ENCODE data around the gene GPR161.
A peak's percentile ranks its signal among the peaks of the same experiment; 100 is the strongest.

GRCh38 chr1:168178638-168179437 lies 42.1 kb upstream of the GPR161 start, which contains the start of gene TIPRL:
- no peak; the same call in 1 of the 2 replicates for TF ChIP-seq ILF3 (IDR thresholded peaks at IDR 0.05; ENCODE audit: borderline replicate concordance)
- no peak for TF ChIP-seq HNRNPH1 (optimal IDR thresholded peaks at IDR 0.05; ENCODE audit: low read depth, low read length)
- TF ChIP-seq ZNF766 (CRISPR knock-in tag; conservative IDR thresholded peaks at IDR 0.05) = peak; percentile 75; the same call in 1 of the 2 replicates
- TF ChIP-seq E2F5 (CRISPR knock-in tag; IDR thresholded peaks at IDR 0.05) = 0 out of 2 replicates have a peak, but pooled peaks have one; percentile 66
- no peak for TF ChIP-seq MLX (CRISPR knock-in tag; conservative IDR thresholded peaks at IDR 0.05)
- TF ChIP-seq TAF1 (IDR thresholded peaks at IDR 0.05; ENCODE audit: control insufficient read depth, extremely low read depth, insufficient read depth, low read length, severe bottlenecking) = peak; percentile 86
- TF ChIP-seq ZNF347 (CRISPR knock-in tag; IDR thresholded peaks at IDR 0.05; ENCODE audit: low read depth) = no peak
- TF ChIP-seq DACH1 (IDR thresholded peaks at IDR 0.05; ENCODE audit: partially characterized antibody) = no peak
- TF ChIP-seq JUNB (CRISPR knock-in tag; conservative IDR thresholded peaks at IDR 0.05) = peak; percentile 99
- peak; percentile 75 for TF ChIP-seq POLR2AphosphoS5 (IDR thresholded peaks at IDR 0.05; ENCODE audit: control insufficient read depth, insufficient read depth, low read depth, low read length)
- TF ChIP-seq SMC3 (conservative IDR thresholded peaks at IDR 0.05; ENCODE audit: insufficient read depth, low read depth, low read length) = peak; percentile 33
- no peak for TF ChIP-seq EZH2 (IDR thresholded peaks at IDR 0.05; ENCODE audit: borderline replicate concordance, low read depth, low read length)

Measured in K562 (cell line).